Measurements from ENCODE around the gene ZCCHC8. TPM values are rescaled to one million over a fixed set of nuclear protein-coding genes. Genes with fewer than 3 reads are reported as not detected.

ZCCHC8 gene
- total RNA-seq, 3 donors from 2014 or later, result 27.2 to 33.5 (median 29.7) TPM

Other genes with a start within 250 kb of the ZCCHC8 start
- gene VPS33A, start 234.4 kb downstream of the ZCCHC8 start, total RNA-seq, result 10 to 100 TPM; 31.4 to 35.6 (median 32.3) TPM
- 10 to 100 TPM; 52.6 to 61.1 (median 53.1) TPM for gene CLIP1, start 78.3 kb downstream of the ZCCHC8 start, total RNA-seq
- 10 to 100 TPM; 84.7 to 97.3 (median 90.7) TPM for gene RSRC2, start 26.0 kb upstream of the ZCCHC8 start, total RNA-seq
- gene KNTC1, start 26.3 kb upstream of the ZCCHC8 start, total RNA-seq, result 10 to 100 TPM; 54.7 to 62.7 (median 57.8) TPM
- gene HCAR2, start 202.4 kb upstream of the ZCCHC8 start, total RNA-seq, result not detected
- not detected for gene HCAR3, start 215.9 kb upstream of the ZCCHC8 start, total RNA-seq
- gene HCAR1, start 229.9 kb upstream of the ZCCHC8 start, total RNA-seq, result under 1 TPM; 0.24 to 0.61 (median 0.40) TPM